ENCODE data around the gene MAK.

DNA sequence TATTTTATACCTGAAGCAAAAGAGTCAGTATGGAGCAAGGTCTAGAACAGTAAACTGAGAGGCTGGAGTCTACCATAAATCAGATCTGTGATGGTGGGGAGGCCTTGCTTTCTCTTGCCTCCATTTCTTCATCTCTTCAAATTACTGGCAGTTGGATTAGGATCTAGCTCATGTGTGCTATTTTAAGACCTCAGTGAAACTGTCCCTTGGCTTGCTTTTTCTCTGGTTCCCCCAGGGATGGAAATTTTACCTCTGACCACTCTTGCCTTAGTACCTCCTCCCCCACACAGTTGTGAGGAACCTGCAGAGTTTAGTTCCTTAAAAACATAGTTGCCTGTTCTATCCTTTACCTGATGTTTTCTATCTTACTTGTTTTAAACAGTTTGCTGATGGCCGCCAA is 82.3 kb downstream of the MAK start:
- TF ChIP-seq, protein P1, sequence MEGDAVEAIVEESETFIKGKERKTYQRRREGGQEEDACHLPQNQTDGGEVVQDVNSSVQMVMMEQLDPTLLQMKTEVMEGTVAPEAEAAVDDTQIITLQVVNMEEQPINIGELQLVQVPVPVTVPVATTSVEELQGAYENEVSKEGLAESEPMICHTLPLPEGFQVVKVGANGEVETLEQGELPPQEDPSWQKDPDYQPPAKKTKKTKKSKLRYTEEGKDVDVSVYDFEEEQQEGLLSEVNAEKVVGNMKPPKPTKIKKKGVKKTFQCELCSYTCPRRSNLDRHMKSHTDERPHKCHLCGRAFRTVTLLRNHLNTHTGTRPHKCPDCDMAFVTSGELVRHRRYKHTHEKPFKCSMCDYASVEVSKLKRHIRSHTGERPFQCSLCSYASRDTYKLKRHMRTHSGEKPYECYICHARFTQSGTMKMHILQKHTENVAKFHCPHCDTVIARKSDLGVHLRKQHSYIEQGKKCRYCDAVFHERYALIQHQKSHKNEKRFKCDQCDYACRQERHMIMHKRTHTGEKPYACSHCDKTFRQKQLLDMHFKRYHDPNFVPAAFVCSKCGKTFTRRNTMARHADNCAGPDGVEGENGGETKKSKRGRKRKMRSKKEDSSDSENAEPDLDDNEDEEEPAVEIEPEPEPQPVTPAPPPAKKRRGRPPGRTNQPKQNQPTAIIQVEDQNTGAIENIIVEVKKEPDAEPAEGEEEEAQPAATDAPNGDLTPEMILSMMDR (conservative IDR thresholded peaks at IDR 0.05; ENCODE audit: low read depth, low read length) = no peak
- TF ChIP-seq EZH2 (IDR thresholded peaks at IDR 0.05; ENCODE audit: borderline replicate concordance, low read depth, low read length, poor library complexity, severe bottlenecking) = no peak

Measured in A673 (cell line).